ENCODE results near the gene PEA15. TPM values are rescaled to one million over a fixed set of nuclear protein-coding genes. Genes with fewer than 3 reads are reported as not detected.

The PEA15 gene
- total and polyA plus RNA-seq, 10 of the 15 experiments (the other 5 are each of a cell fraction or from before 2014, with no cell fraction given) = 15.1 to 269 (median 65.6) TPM

DNA sequence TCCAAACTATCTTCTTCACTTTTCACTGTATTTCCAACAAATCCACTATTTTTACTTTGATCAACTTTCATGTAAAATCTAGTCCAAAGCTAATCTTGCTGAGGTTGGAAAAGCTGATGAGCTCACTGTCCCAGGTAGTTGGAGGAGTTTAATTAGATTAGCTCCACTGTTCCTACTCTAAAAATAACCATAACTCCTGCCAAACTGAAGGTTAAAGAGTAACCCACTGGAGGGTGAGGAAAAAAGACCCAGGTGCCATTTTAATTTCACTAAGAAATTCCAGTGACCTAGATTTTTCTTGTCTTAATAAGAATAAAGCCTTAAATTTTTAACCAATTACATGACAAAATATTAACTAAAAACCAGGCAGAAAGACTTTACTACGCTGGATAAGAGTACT lies 41.9 kb downstream of the PEA15 start:
- TF ChIP-seq ZZZ3 (IDR thresholded peaks at IDR 0.05; ENCODE audit: control insufficient read depth, insufficient read length, low read depth) = no peak
- no peak for TF ChIP-seq POLR2A (IDR thresholded peaks at IDR 0.05; ENCODE audit: low read depth, low read length)
- TF ChIP-seq, protein P1, sequence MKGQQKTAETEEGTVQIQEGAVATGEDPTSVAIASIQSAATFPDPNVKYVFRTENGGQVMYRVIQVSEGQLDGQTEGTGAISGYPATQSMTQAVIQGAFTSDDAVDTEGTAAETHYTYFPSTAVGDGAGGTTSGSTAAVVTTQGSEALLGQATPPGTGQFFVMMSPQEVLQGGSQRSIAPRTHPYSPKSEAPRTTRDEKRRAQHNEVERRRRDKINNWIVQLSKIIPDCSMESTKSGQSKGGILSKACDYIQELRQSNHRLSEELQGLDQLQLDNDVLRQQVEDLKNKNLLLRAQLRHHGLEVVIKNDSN (IDR thresholded peaks at IDR 0.05; ENCODE audit: borderline replicate concordance, extremely low read length, insufficient read depth, low read depth, low read length) = no peak
- no peak for TF ChIP-seq JUND (IDR thresholded peaks at IDR 0.05; ENCODE audit: low read depth, low read length)
- no peak for TF ChIP-seq ESRRA (IDR thresholded peaks at IDR 0.05; ENCODE audit: low read length)
- no peak for TF ChIP-seq SMARCA5 (IDR thresholded peaks at IDR 0.05)
- no peak for TF ChIP-seq MEF2A (IDR thresholded peaks at IDR 0.05; ENCODE audit: insufficient read depth, low read depth, low read length)
- TF ChIP-seq BCL11A (IDR thresholded peaks at IDR 0.05; ENCODE audit: low read depth, low read length) = no peak
- Histone ChIP-seq H3K79me2 (ENCODE audit: control insufficient read depth, insufficient read depth, low read length) (peaks cover 2% of the 10 kb centered on the region), H3K27ac (ENCODE audit: control insufficient read depth, insufficient read depth) (no peak overlapping the region), H3K4me3 (no peak overlapping the region), H3K9me3 (replicated peaks; ENCODE audit: control insufficient read depth, insufficient read depth, low read length) (no peaks in the 10 kb centered on the region), H3K27me3 (replicated peaks in 1 of 2; ENCODE audit: control insufficient read depth in 2 of 2, insufficient read depth in 2 of 2, low read length in 1 of 2) (no peaks in the 10 kb centered on the region), H3K36me3 (ENCODE audit: control insufficient read depth in 2 of 2, insufficient read depth in 2 of 2, low read length in 1 of 2) (no peaks in the 10 kb centered on the region; a peak in 3 of 4 replicates), H3K9ac (ENCODE audit: control insufficient read depth, insufficient read depth, low read length) (no peak overlapping the region), H2AFZ (ENCODE audit: control insufficient read depth, low read depth, low read length) (no peak overlapping the region), H4K20me1 (ENCODE audit: control insufficient read depth, insufficient read depth) (no peaks in the 10 kb centered on the region), H3K4me1 (ENCODE audit: control insufficient read depth, insufficient read depth, low read length) (no peaks in the 10 kb centered on the region), H3K4me2 (ENCODE audit: control insufficient read depth, insufficient read depth) (no peak overlapping the region)
- FAIRE-seq (no peak), DNase-seq (ENCODE audit: low read depth, low spot score) (no peak), ATAC-seq (no peak)
- BruUV-seq (replicated peaks) = no TSS peak
- ChIA-PET SMC1A (ENCODE audit: uncharacterized antibody, unreplicated experiment) (interaction anchor here (1.6 to 2.1 kb wide), 3 partner anchors 44 to 54 kb away, joined by 6 to 8 read pairs (median 8); no protein-coding TSS in a partner anchor), CTCF (interaction anchor here (0.9 to 10.6 kb wide), 7 partner anchors 15 to 161 kb away, joined by 4 to 273 read pairs (median 28); partner anchors contain the start of genes CASQ1 and DCAF8), POLR2A (interaction anchor here (0.7 to 1.3 kb wide), 3 partner anchors 22 to 66 kb away, joined by 3 to 4 read pairs (median 3); no protein-coding TSS in a partner anchor), RAD21 (ENCODE audit: unreplicated experiment) (interaction anchor here (0.9 kb wide), 2 partner anchors 54 to 146 kb away, joined by 3 read pairs; no protein-coding TSS in a partner anchor)
- in situ Hi-C loops (cut with MboI) (no loop called here), intact Hi-C loops (cut with micrococcal nuclease; ENCODE audit: unreplicated experiment) (no loop called here)
- 72% methylated on average over 1 of the region's 1 CpG for WGBS (ENCODE audit: insufficient coverage, insufficient replicate concordance, low lambda C conversion rate, missing lambda C conversion rate)

Data from GM12878 (cell line).